HepG2 (cell line): ENCODE data around the gene ATOSB. TPM values are rescaled to one million over a fixed set of nuclear protein-coding genes. Genes with fewer than 3 reads are reported as not detected.

Experiments used
- FLYWCH1 ChIP-seq: sonication (generic); formaldehyde crosslinking; IDR thresholded peaks from 2 replicates; pipeline ENCODE4 v1.8.1; 2023; ENCODE audit warnings: mild to moderate bottlenecking, missing genetic modification reagents
- FOXA1 ChIP-seq, 2 experiments: fragments of 450-650 bp in 1 of 2; sonication (generic) in 1 of 2; formaldehyde crosslinking in 1 of 2; IDR thresholded peaks; 2 replicates each; pipeline versions ENCODE4 v1.4.0 to v1.6.1; 2016 to 2020; ENCODE audit warnings: missing genetic modification reagents in 1 of 2
- HCFC1 ChIP-seq: fragments of 150-350 bp; IDR thresholded peaks from 2 replicates; pipeline ENCODE4 v1.6.1; 2014; ENCODE audit warnings: low read depth, low read length
- HNRNPL ChIP-seq: fragments of 200-400 bp; formaldehyde crosslinking; IDR thresholded peaks from 2 replicates; pipeline ENCODE4 v1.6.1; 2017; ENCODE audit warnings: mild to moderate bottlenecking, low read depth, low read length
- IRX3 ChIP-seq: sonication (generic); formaldehyde crosslinking; IDR thresholded peaks from 2 replicates; pipeline ENCODE4 v1.8.1; 2023; ENCODE audit warnings: mild to moderate bottlenecking, low read depth, missing genetic modification reagents, borderline replicate concordance
- JUNB ChIP-seq: sonication (generic); formaldehyde crosslinking; IDR thresholded peaks from 2 replicates; pipeline ENCODE4 v1.8.0; 2022; ENCODE audit warnings: missing genetic modification reagents, mild to moderate bottlenecking, borderline replicate concordance
- NR2F1 ChIP-seq, 2 experiments: fragments of 450-650 bp in 1 of 2; formaldehyde crosslinking in 1 of 2; IDR thresholded peaks; 2 replicates each; pipeline versions ENCODE4 v1.5.0 to v1.6.1; 2016 to 2020; ENCODE audit warnings: mild to moderate bottlenecking in 1 of 2, missing compliant biosample characterization in 1 of 2, missing genetic modification reagents in 1 of 2, moderate library complexity in 1 of 2
- PAWR ChIP-seq: sonication (generic); formaldehyde crosslinking; IDR thresholded peaks from 2 replicates; pipeline ENCODE4 v1.4.0; 2020; ENCODE audit warnings: missing genetic modification reagents, mild to moderate bottlenecking, borderline replicate concordance
- PHF20 ChIP-seq: sonication (generic); formaldehyde crosslinking; IDR thresholded peaks from 2 replicates; pipeline ENCODE4 v1.5.0; 2020; ENCODE audit warnings: mild to moderate bottlenecking, missing genetic modification reagents
- POLR2AphosphoS5 ChIP-seq: IDR thresholded peaks from 2 replicates; pipeline ENCODE4 v1.6.1; 2012; ENCODE audit warnings: low read depth, low read length
- REXO4 ChIP-seq: sonication (generic); formaldehyde crosslinking; IDR thresholded peaks from 2 replicates; pipeline ENCODE4 v1.8.0; 2022; ENCODE audit warnings: missing genetic modification reagents, mild to moderate bottlenecking, borderline replicate concordance
- TAF1 ChIP-seq: sonication (generic); formaldehyde crosslinking; IDR thresholded peaks from 2 replicates; pipeline ENCODE4 v1.4.0; 2020; ENCODE audit warnings: missing genetic modification reagents
- TCF7L2 ChIP-seq: IDR thresholded peaks from 2 replicates; pipeline ENCODE4 v1.6.1; 2011; ENCODE audit warnings: mild to moderate bottlenecking, low read depth, low read length, moderate library complexity
- U2AF1 ChIP-seq: fragments of 200-400 bp; formaldehyde crosslinking; optimal IDR thresholded peaks from 2 replicates; pipeline ENCODE3; 2017; ENCODE audit warnings: mild to moderate bottlenecking, low read depth, low read length
- ZBTB38 ChIP-seq: sonication (generic); formaldehyde crosslinking; IDR thresholded peaks from 2 replicates; pipeline ENCODE4 v1.5.1; 2020; ENCODE audit warnings: mild to moderate bottlenecking, missing genetic modification reagents
- ZNF33B ChIP-seq: sonication (generic); formaldehyde crosslinking; IDR thresholded peaks from 2 replicates; pipeline ENCODE4 v1.5.1; 2020; ENCODE audit warnings: mild to moderate bottlenecking, missing genetic modification reagents
- ZNF501 ChIP-seq: sonication (generic); formaldehyde crosslinking; IDR thresholded peaks from 2 replicates; pipeline ENCODE4 v1.5.1; 2020; ENCODE audit warnings: mild to moderate bottlenecking, moderate library complexity, missing genetic modification reagents
- ZNF510 ChIP-seq: sonication (generic); formaldehyde crosslinking; IDR thresholded peaks from 2 replicates; pipeline ENCODE4 v1.4.0; 2020; ENCODE audit warnings: low read depth, mild to moderate bottlenecking, missing genetic modification reagents
- polyA plus RNA-seq, 8 experiments: library from polyadenylated mRNA; depleted of rRNA in 3 of 8; stranded (reverse) in 7 of 8; unstranded in 1 of 8; fragments of >200 nt; fragmentation: Illumina TruSeq in 4 of 8; extraction: Trizol in 4 of 8; gene quantifications; 2 replicates each; pipeline versions ENCODE4 v1.2.1 to v1.2.3, GENCODE V29; 2011 to 2016; ENCODE audit warnings: low read depth in 4 of 8, missing spikeins in 1 of 8, mixed read lengths in 1 of 8; ENCODE audit not compliant: insufficient read depth in 1 of 8
- total RNA-seq, 5 experiments: library from RNA; depleted of rRNA; stranded (reverse); fragments of >200 nt; fragmentation: Illumina TruSeq; extraction: Trizol; gene quantifications; 2 replicates each; pipeline ENCODE4 v1.2.3, GENCODE V29; 2016; ENCODE audit warnings: low read depth in 1 of 5
- TF ChIP-seq, protein P1 (sequence below): sonication (generic); formaldehyde crosslinking; IDR thresholded peaks from 2 replicates; pipeline ENCODE4 v1.4.0; 2020; ENCODE audit warnings: missing genetic modification reagents
- TF ChIP-seq, protein P2 (sequence below): sonication (generic); formaldehyde crosslinking; IDR thresholded peaks from 2 replicates; pipeline ENCODE4 v1.4.0; 2020; ENCODE audit warnings: low read depth, mild to moderate bottlenecking, missing genetic modification reagents
- TF ChIP-seq, protein P3 (sequence below): sonication (generic); formaldehyde crosslinking; IDR thresholded peaks from 2 replicates; pipeline ENCODE4 v1.8.0; 2022; ENCODE audit warnings: low read depth, missing genetic modification reagents

Gene ATOSB
- total and polyA plus RNA-seq, 2 of the 13 experiments (the other 11 are each of a cell fraction or from before 2014, with no cell fraction given): 1.9 to 6.4 TPM

DNA sequence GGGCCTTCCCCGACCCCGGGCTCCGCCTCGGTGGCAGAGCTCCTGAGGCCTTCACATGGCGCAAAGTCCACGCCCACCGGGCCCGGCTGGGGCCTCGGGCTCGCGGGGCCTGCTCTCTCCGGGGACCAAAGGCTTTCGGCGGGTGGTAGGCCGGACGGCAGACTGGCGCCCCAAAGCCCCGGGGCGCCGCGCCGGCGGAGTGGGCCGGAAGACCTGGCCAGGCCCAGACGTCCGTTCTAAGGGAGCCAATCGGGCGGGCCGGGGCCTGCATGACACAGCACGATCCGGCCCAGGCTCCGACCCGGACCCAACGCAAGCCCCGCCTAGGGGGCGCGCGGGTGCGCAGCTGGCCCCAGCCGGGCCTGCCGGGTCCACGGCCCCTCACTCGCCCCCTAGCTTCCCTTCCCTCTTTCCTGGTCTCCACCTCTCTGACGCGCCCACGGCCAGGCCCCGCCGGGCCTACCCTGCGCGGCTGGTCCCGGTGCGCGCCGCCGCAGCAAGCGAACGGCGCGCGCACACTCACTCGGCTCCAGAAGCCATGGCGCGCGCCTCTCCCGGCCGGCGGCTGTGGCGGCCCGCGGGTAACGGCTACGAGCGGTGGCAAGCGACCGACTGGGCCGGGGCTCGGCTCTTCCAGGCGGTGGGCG is 43.7 kb downstream of the ATOSB start (continued):
- TF ChIP-seq, protein P1, sequence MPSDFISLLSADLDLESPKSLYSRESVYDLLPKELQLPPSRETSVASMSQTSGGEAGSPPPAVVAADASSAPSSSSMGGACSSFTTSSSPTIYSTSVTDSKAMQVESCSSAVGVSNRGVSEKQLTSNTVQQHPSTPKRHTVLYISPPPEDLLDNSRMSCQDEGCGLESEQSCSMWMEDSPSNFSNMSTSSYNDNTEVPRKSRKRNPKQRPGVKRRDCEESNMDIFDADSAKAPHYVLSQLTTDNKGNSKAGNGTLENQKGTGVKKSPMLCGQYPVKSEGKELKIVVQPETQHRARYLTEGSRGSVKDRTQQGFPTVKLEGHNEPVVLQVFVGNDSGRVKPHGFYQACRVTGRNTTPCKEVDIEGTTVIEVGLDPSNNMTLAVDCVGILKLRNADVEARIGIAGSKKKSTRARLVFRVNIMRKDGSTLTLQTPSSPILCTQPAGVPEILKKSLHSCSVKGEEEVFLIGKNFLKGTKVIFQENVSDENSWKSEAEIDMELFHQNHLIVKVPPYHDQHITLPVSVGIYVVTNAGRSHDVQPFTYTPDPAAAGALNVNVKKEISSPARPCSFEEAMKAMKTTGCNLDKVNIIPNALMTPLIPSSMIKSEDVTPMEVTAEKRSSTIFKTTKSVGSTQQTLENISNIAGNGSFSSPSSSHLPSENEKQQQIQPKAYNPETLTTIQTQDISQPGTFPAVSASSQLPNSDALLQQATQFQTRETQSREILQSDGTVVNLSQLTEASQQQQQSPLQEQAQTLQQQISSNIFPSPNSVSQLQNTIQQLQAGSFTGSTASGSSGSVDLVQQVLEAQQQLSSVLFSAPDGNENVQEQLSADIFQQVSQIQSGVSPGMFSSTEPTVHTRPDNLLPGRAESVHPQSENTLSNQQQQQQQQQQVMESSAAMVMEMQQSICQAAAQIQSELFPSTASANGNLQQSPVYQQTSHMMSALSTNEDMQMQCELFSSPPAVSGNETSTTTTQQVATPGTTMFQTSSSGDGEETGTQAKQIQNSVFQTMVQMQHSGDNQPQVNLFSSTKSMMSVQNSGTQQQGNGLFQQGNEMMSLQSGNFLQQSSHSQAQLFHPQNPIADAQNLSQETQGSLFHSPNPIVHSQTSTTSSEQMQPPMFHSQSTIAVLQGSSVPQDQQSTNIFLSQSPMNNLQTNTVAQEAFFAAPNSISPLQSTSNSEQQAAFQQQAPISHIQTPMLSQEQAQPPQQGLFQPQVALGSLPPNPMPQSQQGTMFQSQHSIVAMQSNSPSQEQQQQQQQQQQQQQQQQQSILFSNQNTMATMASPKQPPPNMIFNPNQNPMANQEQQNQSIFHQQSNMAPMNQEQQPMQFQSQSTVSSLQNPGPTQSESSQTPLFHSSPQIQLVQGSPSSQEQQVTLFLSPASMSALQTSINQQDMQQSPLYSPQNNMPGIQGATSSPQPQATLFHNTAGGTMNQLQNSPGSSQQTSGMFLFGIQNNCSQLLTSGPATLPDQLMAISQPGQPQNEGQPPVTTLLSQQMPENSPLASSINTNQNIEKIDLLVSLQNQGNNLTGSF (CRISPR knock-in tag): no peak; the same call in 1 of the 2 replicates
- TF ChIP-seq FOXA1 (IDR thresholded peaks at IDR 0.05) (no peak), FOXA1 (CRISPR knock-in tag; IDR thresholded peaks at IDR 0.05) (0 out of 2 replicates have a peak, but pooled peaks have one; percentile 8), HNRNPL (0 out of 2 replicates have a peak, but pooled peaks have one; percentile 16), ZNF510 (CRISPR knock-in tag) (peak; percentile 64; the same call in 1 of the 2 replicates), JUNB (CRISPR knock-in tag) (no peak), PHF20 (CRISPR knock-in tag) (peak; percentile 60), ZNF33B (CRISPR knock-in tag) (peak; percentile 14; the same call in 1 of the 2 replicates), FLYWCH1 (peak; percentile 29), ZNF501 (CRISPR knock-in tag) (peak; percentile 53), TCF7L2 (no peak), TAF1 (peak; percentile 66), ZBTB38 (CRISPR knock-in tag) (no peak), HCFC1 (0 out of 2 replicates have a peak, but pooled peaks have one; percentile 7), U2AF1 (peak; percentile 83), REXO4 (CRISPR knock-in tag) (peak; percentile 78; the same call in 1 of the 2 replicates), NR2F1 (CRISPR knock-in tag; IDR thresholded peaks at IDR 0.05) (0 out of 4 replicates have a peak, but pooled peaks have one; percentile 5 to 27), POLR2AphosphoS5 (peak; percentile 63; the same call in 1 of the 2 replicates), PAWR (CRISPR knock-in tag) (0 out of 2 replicates have a peak, but pooled peaks have one; percentile 68), IRX3 (CRISPR knock-in tag) (peak; percentile 90; the same call in 1 of the 2 replicates)
- TF ChIP-seq, protein P2, sequence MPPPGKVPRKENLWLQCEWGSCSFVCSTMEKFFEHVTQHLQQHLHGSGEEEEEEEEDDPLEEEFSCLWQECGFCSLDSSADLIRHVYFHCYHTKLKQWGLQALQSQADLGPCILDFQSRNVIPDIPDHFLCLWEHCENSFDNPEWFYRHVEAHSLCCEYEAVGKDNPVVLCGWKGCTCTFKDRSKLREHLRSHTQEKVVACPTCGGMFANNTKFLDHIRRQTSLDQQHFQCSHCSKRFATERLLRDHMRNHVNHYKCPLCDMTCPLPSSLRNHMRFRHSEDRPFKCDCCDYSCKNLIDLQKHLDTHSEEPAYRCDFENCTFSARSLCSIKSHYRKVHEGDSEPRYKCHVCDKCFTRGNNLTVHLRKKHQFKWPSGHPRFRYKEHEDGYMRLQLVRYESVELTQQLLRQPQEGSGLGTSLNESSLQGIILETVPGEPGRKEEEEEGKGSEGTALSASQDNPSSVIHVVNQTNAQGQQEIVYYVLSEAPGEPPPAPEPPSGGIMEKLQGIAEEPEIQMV (CRISPR knock-in tag): 0 out of 2 replicates have a peak, but pooled peaks have one; percentile 24
- TF ChIP-seq, protein P3, sequence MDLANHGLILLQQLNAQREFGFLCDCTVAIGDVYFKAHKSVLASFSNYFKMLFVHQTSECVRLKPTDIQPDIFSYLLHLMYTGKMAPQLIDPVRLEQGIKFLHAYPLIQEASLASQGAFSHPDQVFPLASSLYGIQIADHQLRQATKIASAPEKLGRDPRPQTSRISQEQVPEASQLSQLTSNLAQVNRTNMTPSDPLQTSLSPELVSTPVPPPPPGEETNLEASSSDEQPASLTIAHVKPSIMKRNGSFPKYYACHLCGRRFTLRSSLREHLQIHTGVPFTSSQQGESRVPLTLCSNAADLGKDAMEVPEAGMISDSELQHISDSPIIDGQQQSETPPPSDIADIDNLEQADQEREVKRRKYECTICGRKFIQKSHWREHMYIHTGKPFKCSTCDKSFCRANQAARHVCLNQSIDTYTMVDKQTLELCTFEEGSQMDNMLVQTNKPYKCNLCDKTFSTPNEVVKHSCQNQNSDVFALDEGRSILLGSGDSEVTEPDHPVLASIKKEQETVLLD (CRISPR knock-in tag): peak; percentile 58; the same call in 1 of the 2 replicates
